ENCODE data around the gene LRRC4C.

- TF ChIP-seq EZH2phosphoT487 (IDR thresholded peaks at IDR 0.05; ENCODE audit: insufficient read depth, low read depth) (no peak), EZH2 (IDR thresholded peaks at IDR 0.05; ENCODE audit: insufficient read depth, poor library complexity, severe bottlenecking) (no peak)
Observed at GRCh38 chr11:41051919-41052635, 407.4 kb downstream of the LRRC4C start.
